Measurements from ENCODE around the gene AGPAT3.
A peak's percentile ranks its signal among the peaks of the same experiment; 100 is the strongest.

The AGPAT3 gene

GRCh38 chr21:44005593-44005992 lies 140.6 kb downstream of the AGPAT3 start:
- no peak for DNase-seq

GRCh38 chr21:44006017-44006619 lies 141.1 kb downstream of the AGPAT3 start:
- no peak for DNase-seq

GRCh38 chr21:44006656-44007055 lies 141.6 kb downstream of the AGPAT3 start:
- no peak for DNase-seq

- DNase-seq = no peak
Observed at GRCh38 chr21:44010429-44010828, 145.4 kb downstream of the AGPAT3 start.

- no peak for DNase-seq
Observed at GRCh38 chr21:44011123-44011522, 146.1 kb downstream of the AGPAT3 start.

GRCh38 chr21:44011579-44012473 lies 146.8 kb downstream of the AGPAT3 start, which contains the start of gene TRAPPC10:
TRAPPC10 (plus strand) TSS chr21:44012309; CDS start chr21:44012494, 185 bp downstream.
- DNase-seq = peak; percentile 73

GRCh38 chr21:44012474-44013379 lies 147.7 kb downstream of the AGPAT3 start:
- DNase-seq = peak; percentile 45

- DNase-seq = no peak
Observed at GRCh38 chr21:44013380-44014088, 148.5 kb downstream of the AGPAT3 start.

GRCh38 chr21:44017601-44018000 lies 152.6 kb downstream of the AGPAT3 start:
- no peak for DNase-seq

- no peak for DNase-seq
Observed at GRCh38 chr21:44018127-44018526, 153.1 kb downstream of the AGPAT3 start.

- no peak for DNase-seq
Observed at GRCh38 chr21:44018813-44019567, 154.0 kb downstream of the AGPAT3 start.

GRCh38 chr21:44019568-44019958 lies 154.5 kb downstream of the AGPAT3 start:
- DNase-seq = no peak

GRCh38 chr21:44020551-44020950 lies 155.5 kb downstream of the AGPAT3 start:
- DNase-seq = no peak

GRCh38 chr21:44021064-44021463 lies 156.0 kb downstream of the AGPAT3 start:
- DNase-seq = no peak

- DNase-seq = no peak
Observed at GRCh38 chr21:44024257-44024656, 159.2 kb downstream of the AGPAT3 start.

- DNase-seq = no peak
Observed at GRCh38 chr21:44024887-44025353, 159.9 kb downstream of the AGPAT3 start.

- DNase-seq = no peak
Observed at GRCh38 chr21:44027607-44028286, 162.7 kb downstream of the AGPAT3 start.

GRCh38 chr21:44028287-44028659 lies 163.2 kb downstream of the AGPAT3 start:
- no peak for DNase-seq

GRCh38 chr21:44029460-44030087 lies 164.6 kb downstream of the AGPAT3 start:
- no peak for DNase-seq

- no peak for DNase-seq
Observed at GRCh38 chr21:44035244-44035643, 170.2 kb downstream of the AGPAT3 start.
